ENCODE results near the gene PKLR.

PKLR gene

DNA sequence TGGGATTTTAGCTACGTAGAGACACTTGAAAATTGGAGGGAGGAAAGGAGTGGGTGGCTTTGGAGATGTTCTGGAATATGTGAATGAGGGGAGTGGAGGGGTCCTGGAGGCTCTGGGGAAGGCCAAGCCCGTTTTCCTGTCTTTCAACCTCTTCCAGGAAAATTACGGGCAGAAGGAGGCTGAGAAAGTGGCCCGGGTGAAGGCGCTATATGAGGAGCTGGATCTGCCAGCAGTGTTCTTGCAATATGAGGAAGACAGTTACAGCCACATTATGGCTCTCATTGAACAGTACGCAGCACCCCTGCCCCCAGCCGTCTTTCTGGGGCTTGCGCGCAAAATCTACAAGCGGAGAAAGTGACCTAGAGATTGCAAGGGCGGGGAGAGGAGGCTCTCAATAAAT, 19.0 kb upstream of the PKLR start:
- no peak for DNase-seq (ENCODE audit: extremely low spot score)
- ChIA-PET CTCF (interaction anchor here (0.7 to 10.7 kb wide), 6 partner anchors 17 to 235 kb away, joined by 3 to 150 read pairs (median 4); partner anchors contain the start of gene KRTCAP2), POLR2A (interaction anchor here (0.6 kb wide), 1 partner anchor 52 kb away, joined by 3 read pairs; no protein-coding TSS in a partner anchor)

DNA sequence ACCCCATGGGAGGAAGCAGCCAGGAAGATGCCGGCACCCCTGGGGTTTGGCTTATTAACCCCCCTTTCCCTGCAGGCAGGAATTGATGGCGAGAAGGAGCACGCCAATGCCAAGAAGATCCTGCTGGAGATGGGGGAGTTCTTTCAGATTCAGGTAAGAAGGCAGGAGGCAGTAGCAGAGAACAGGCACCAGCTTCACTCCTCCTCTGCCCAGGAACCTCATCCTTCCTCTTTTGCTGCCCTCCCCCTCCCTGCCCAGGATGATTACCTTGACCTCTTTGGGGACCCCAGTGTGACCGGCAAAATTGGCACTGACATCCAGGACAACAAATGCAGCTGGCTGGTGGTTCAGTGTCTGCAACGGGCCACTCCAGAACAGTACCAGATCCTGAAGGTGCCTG, 18.3 kb upstream of the PKLR start:
- POLR2A ChIA-PET, result no interaction called here
- CTCF ChIA-PET, result interaction anchor here (1.0 to 10.7 kb wide), 2 partner anchors 70 to 85 kb away, joined by 3 to 150 read pairs; no protein-coding TSS in a partner anchor
- TF ChIP-seq, protein P1, sequence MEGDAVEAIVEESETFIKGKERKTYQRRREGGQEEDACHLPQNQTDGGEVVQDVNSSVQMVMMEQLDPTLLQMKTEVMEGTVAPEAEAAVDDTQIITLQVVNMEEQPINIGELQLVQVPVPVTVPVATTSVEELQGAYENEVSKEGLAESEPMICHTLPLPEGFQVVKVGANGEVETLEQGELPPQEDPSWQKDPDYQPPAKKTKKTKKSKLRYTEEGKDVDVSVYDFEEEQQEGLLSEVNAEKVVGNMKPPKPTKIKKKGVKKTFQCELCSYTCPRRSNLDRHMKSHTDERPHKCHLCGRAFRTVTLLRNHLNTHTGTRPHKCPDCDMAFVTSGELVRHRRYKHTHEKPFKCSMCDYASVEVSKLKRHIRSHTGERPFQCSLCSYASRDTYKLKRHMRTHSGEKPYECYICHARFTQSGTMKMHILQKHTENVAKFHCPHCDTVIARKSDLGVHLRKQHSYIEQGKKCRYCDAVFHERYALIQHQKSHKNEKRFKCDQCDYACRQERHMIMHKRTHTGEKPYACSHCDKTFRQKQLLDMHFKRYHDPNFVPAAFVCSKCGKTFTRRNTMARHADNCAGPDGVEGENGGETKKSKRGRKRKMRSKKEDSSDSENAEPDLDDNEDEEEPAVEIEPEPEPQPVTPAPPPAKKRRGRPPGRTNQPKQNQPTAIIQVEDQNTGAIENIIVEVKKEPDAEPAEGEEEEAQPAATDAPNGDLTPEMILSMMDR (IDR thresholded peaks at IDR 0.05; ENCODE audit: control extremely low read depth, extremely low read depth, low read depth, missing control alignments), result no peak
- no peak for DNase-seq (ENCODE audit: extremely low spot score)

More for the DNA sequence above, 19.0 kb upstream of the PKLR start:
- TF ChIP-seq, protein P1 (IDR thresholded peaks at IDR 0.05; ENCODE audit: control extremely low read depth, extremely low read depth, low read depth, missing control alignments), result no peak

DNA sequence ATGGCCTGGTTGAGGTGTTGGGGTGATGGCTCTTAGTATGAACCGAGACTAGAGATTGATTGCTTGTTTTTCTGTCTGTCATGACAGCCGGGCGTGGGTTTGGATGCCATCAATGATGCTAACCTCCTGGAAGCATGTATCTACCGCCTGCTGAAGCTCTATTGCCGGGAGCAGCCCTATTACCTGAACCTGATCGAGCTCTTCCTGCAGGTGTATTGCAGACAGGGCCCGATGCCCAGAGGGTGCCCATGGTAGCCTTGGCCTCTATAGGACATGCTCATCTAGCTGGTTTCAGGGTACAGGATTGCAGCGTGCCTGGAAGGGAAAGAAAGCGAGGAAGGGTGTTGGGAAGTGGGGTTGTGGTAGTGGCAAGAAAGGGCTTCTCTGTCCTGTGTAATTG, 16.8 kb upstream of the PKLR start:
- TF ChIP-seq, protein P1 (IDR thresholded peaks at IDR 0.05; ENCODE audit: control extremely low read depth, extremely low read depth, low read depth, missing control alignments), result no peak
- POLR2A ChIA-PET, result interaction anchor here (0.6 to 1.3 kb wide), 2 partner anchors 10 to 346 kb away, joined by 3 to 4 read pairs; partner anchors contain the start of gene FDPS
- CTCF ChIA-PET, result interaction anchor here (0.7 to 2.5 kb wide), 4 partner anchors 42 to 67 kb away, joined by 3 to 23 read pairs (median 5); partner anchors contain the start of gene ENTREP3
- DNase-seq (ENCODE audit: extremely low spot score), result no peak

DNA sequence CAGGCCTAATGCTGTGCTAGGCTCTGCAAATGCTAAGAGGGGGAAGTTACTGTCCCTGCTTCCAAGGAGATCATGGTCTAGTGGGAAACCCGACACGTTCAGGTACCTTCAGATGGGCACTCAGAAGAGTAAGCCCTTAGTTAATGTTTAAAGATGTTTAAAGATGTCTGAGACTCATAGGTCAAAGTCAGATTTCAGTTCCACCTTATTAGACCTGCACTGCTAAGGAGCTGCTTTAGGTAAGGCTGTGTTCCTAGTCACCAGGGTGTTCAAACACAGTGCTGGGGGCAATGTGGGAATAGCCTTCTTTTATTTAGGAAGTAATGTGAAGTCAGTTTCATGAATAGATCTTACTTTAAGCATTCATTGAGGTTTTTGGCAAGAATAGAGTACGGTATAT, 15.7 kb upstream of the PKLR start:
- TF ChIP-seq, protein P1 (IDR thresholded peaks at IDR 0.05; ENCODE audit: control extremely low read depth, extremely low read depth, low read depth, missing control alignments), result no peak
- ChIA-PET CTCF (interaction anchor here (1.3 to 2.5 kb wide), 3 partner anchors 16 to 66 kb away, joined by 3 to 23 read pairs (median 6); no protein-coding TSS in a partner anchor), POLR2A (interaction anchor here (1.3 kb wide), 1 partner anchor 9 kb away, joined by 3 read pairs; the partner anchor contains the start of gene FDPS)
- DNase-seq (ENCODE audit: extremely low spot score), result no peak

DNA sequence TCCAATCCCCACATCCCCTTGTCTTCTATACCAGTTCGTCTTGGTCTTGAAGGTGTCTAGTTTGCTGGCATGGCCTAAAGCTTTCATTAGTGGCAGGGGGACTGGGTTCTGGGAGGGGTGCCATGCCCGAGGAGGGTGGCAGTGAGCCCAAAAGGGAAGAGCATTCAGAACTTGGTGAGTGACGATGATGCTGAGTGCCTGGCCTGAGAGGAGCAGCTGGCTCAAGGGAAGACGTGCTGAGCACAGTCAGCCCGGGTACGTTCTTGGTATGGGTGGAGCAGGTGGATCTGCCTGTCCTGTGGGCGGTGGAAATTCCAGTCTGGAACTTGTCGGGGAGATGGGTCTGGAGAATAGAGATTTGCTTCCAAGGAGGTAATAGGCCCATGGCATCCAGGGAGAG, 12.0 kb upstream of the PKLR start:
- CTCF ChIA-PET, result interaction anchor here (1.1 to 3.6 kb wide), 4 partner anchors 10 to 63 kb away, joined by 3 to 20 read pairs (median 9); partner anchors contain the start of gene CLK2
- TF ChIP-seq, protein P1 (IDR thresholded peaks at IDR 0.05; ENCODE audit: control extremely low read depth, extremely low read depth, low read depth, missing control alignments), result no peak
- POLR2A ChIA-PET, result interaction anchor here (0.7 kb wide), 2 partner anchors 330 to 454 kb away, joined by 3 to 8 read pairs; partner anchors contain the start of gene FLAD1
- DNase-seq (ENCODE audit: extremely low spot score), result no peak

DNA sequence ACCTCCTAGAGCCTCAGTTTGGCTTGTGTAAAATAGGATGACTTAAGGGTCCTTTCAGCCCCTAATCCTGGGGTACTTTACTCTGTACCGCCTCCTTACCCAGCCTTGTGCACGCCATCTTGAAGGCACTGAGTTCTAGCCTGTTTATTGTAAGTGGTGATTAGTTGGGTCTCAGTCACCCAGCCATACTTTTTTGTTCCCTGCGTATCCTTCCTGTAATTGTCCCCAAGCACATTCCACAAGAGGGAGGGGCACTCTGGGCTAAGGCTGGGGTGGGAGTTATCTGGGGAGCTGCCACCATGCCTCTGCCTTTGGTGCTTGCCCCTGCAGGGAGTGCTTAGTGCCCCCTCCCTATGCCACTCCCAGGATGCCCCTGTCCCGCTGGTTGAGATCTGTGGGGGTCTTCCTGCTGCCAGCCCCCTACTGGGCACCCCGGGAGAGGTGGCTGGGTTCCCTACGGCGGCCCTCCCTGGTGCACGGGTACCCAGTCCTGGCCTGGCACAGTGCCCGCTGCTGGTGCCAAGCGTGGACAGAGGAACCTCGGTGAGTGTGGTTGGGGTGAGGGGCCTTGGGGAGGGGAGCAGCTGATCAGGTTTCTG, 8.3 kb upstream of the PKLR start:
- DNase-seq (ENCODE audit: extremely low spot score), result no peak
- TF ChIP-seq, protein P1 (IDR thresholded peaks at IDR 0.05; ENCODE audit: control extremely low read depth, extremely low read depth, low read depth, missing control alignments), result no peak
- ChIA-PET POLR2A (no interaction called here), CTCF (interaction anchor here (2.0 to 3.6 kb wide), 2 partner anchors 12 to 59 kb away, joined by 8 to 20 read pairs; no protein-coding TSS in a partner anchor)
